NCI-H2196 treated with DMSO at 0.1 percent for 48 hours (cell line): ENCODE results near the gene BLZF1.
"Not testable (repeated sequence)": the region's sequence is repeated elsewhere in the genome, so short reads cannot be mapped to it uniquely, and the experiment has no call there.

Source experiments
- DNase-seq: peaks from one replicate; lab custom pipeline; 2025; ENCODE audit not compliant: unreplicated experiment; lab: John Stamatoyannopoulos, UW

BLZF1 gene

GRCh38 chr1:169367686-169368405 lies at the start of gene BLZF1, which contains the start of gene NME7:
TSS of gene BLZF1 (plus strand) at chr1:169368195. CDS start at chr1:169369523, 1,328 bp downstream.
TSS of gene NME7 (minus strand) at chr1:169367797. CDS start at chr1:169367710, 87 bp downstream.
- DNase-seq = peak; percentile 96

- no peak for DNase-seq
Observed at GRCh38 chr1:169318536-169319244, 49.3 kb upstream of the BLZF1 start.

DNA sequence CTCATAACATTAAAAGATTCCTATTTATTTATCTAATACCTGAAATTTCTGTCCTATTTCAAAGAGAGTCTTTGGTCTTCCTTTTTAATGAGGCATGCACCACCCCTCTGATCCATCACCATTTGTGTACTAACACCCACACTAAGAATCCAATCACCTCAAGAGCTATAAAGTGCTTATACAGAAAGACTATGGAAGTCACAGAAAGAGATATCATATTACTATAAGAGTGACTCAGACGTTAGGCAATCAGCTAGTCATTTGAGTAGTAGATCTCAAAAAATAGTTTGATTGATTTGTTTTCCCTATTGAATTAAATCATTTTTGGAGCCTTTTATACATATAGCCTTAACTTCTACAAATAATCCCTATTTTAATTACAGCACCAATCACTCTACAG lies 46.5 kb upstream of the BLZF1 start:
- DNase-seq = no peak

GRCh38 chr1:169322138-169322537 lies 45.9 kb upstream of the BLZF1 start:
- DNase-seq = no peak

DNA sequence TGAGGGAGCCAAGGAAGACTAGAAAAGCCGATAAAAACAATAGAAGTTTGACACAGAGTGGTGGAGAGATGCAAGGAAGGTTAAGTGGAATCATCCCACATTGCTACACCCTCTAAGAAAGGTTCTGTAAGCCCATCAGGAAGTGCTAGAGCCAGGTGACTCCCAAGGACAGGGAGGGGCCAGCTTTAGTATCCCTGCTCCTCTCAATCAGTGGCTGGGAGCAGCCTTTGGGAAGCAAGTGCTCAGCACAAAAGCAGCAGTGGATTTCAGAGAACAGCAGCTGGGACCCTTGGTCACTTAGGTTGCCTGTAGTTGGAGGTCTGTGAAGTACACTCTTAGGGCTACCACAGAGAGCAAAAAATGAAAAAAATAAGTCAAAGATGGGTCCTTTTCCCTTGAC lies 42.9 kb upstream of the BLZF1 start:
- DNase-seq = no peak

GRCh38 chr1:169326261-169326955 lies 41.6 kb upstream of the BLZF1 start:
- no peak for DNase-seq

GRCh38 chr1:169326956-169327268 lies 41.1 kb upstream of the BLZF1 start:
- no peak for DNase-seq

- DNase-seq = no peak
Observed at GRCh38 chr1:169327875-169328274, 40.1 kb upstream of the BLZF1 start.

- DNase-seq = no peak
Observed at GRCh38 chr1:169329383-169329782, 38.6 kb upstream of the BLZF1 start.

DNA sequence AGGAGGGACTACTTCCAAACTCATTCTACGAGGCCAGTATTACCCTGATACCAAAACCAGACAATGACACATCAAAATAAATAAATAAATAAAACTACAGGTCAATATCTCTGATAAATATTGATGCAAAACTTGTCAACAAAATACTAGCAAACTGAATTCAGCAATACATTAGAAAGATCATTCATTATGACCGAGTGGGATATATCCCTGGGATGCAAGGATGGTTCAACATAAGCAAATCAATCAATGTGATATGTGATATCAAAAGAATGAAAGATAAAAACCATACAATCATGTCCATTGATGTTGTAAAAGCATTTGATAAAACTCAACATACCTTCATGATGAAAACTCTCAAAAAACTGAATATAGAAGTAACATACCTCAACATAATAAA lies 37.1 kb upstream of the BLZF1 start:
- no peak for DNase-seq

DNA sequence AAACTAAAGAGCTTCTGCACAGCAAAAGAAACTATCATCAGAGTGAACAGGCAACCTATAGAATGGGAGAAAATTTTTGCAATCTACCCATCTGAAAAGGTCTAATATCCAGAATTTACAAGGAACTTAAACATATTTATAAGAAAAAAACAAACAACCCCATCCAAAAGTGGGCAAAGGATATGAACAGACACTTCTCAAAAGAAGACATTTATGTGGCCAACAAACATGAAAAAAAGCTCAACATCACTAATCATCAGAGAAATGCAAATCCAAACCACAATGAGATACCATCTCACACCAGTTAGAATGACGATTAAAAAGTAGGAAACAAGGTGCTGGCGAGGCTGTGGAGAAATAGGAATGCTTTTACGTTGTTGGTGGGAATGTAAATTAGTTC lies 33.3 kb upstream of the BLZF1 start:
- not testable (repeated sequence) for DNase-seq

DNA sequence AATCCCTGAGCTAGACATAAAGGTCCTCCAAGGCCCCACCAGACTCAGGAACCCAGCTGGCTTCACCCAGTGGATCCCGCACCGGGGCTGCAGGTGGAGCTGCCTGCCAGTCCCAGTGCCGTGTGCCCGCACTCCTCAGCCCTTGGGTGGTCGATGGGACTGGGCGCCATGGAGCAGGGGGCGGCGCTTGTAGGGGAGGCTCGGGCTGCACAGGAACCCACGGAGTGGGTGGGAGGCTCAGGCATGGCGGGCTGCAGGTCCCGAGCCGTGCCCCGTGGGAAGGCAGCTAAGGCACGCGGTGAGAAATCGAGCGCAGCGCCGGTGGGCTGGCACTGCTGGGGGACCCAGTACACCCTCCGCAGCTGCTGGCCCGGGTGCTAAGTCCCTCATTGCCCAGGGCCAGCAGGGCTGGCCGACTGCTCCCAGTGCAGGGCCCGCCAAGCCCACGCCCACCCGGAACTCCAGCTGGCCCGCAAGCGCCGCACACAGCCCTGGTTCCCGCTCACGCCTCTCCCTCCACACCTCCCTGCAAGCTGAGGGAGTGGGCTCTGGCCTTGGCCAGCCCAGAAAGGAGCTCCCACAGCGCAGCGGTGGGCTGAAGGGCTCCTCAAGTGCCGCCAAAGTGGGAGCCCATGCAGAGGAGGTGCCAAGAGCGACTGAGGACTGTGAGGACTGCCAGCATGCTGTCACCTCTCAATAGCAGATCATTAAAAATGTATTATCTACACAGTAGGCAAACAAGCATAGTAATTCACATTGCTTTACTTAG lies 30.9 kb upstream of the BLZF1 start:
- DNase-seq = not testable (repeated sequence)

DNA sequence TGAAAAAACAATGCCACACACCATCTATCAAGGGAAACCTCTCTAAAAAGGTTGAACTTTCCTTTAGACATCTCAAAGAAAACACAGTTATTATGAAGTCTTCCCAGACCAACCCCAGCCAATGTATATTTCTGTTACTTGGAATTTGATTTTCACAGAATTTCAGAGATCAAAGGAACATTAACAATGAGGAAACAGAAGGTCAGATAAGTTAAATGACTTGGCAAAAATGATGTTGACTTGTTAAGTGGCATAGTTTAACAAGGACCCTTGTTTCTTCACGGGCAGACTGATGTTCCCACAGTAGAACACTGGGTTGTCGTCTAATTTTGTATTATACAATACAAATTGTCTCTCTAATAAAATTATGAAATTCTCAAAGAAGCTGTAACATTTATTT lies 29.4 kb upstream of the BLZF1 start:
- no peak for DNase-seq

DNA sequence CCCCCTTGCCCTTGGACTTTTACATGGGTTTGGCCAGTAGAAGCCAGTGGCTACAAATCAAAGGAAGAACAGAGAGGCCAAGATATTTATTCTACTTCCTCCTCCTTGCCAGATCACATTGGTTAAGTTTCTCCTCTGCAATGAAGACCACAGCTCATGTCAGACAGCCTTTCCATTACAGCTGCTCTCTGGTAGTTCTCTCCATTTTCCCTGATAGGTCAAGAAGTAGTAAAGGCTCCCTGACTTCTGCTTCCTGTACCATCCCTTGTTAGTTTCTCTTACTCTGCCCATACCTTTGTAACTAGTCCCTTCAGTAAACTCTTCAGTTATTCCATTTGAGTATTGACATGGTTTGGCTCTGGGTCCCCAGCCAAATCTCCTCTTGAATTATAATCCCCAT lies 28.2 kb upstream of the BLZF1 start:
- DNase-seq = no peak

DNA sequence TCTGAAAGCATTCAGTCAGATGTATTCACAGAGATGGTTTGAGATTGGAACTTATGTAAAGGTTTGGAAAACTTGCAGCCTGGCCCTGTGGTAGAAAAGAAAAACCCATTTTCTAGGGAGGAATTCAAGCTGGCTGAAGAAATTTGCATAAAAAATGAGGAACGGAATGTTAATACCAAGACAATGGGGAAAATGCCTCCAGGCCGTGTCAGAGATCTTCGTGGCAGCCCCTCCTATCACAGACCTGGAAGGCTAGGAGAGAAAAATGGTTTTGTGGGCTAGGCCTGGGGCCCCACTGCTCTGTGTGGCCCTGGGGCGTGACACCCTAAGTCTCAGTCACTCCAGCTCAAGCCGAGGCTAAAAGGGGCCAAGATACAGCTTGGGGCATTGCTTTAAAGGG lies 27.1 kb upstream of the BLZF1 start:
- no peak for DNase-seq

- not testable (repeated sequence) for DNase-seq
Observed at GRCh38 chr1:169342096-169342495, 25.9 kb upstream of the BLZF1 start.

DNA sequence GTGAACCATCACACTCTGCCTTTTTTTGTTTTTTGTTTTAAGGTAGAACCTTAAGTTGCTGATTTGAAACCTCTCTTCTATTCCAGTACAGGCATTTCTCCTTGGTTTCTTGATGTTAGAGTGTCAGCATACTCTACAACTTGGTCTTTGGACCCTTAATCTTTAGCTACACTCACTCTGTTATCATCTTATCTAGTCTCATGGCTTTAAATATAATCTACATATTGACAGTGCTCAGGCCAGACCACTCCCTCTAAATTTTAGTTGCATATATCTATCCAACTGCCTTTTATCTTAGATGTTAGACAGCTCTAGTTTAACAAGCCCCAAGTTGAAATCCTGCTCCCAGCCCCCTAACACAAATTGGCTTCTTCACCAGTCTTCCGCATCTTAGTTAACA lies 22.5 kb upstream of the BLZF1 start:
- no peak for DNase-seq

DNA sequence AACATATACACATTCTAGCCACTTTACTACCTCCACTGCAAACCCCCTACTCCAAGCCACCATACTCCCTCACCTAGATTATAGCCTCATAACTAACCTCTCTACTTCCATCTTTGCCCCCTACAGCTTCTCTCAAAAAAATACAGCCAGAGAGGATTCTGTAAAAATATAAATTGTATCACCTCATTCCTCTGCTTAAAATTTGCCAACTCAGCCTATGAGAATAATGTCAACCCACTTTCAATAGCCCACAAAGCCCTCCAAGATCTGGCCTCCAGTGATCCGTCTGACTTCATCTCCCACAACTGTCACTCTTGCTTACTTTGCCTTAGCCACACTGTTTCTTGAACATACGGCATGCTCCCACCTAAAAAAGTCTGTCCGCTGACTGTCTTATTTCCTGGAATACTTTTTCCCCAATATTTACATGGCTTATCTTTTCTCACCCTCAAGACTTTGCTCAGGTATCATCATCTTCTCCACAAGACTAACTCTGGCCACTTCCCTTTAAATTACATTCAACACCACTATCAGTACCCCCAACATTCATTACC lies 21.9 kb upstream of the BLZF1 start:
- no peak for DNase-seq

DNA sequence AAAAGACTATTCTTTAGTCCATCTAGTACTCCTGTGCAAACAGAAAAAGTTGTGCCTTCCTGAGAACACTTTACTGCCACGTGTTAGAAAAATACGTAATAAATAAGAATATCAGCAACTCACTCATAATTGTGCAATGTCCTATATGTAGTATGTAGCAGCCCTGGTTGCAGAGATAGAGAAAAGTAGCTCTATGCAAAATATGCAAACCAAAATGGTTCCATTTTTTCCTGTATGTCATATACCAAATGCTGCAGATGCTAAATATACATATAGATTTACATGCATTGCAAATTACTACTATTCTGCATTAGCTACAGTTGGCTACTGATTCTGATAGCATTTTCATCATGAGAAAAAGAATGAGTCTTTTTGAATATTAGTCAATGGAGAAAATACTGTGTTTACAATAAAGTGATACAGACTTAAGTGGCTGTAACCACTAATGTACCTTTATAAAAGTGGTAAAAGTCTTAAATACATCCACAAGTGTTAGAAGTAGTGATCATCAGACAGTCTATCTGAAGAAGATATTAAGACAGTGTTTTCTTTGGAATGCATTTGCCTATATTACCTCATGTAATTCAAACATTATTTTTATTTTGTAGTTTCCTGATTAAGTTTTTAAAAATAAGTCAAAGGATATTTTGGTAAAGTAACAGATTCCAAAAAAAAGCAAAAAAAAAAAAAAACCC lies 20.2 kb upstream of the BLZF1 start:
- no peak for DNase-seq

- peak; percentile 32 for DNase-seq
Observed at GRCh38 chr1:169348383-169349036, 19.5 kb upstream of the BLZF1 start.
